A673 (cell line): Measurements from ENCODE around the gene OR9K2.

ENCODE experiments used
- CTCF ChIP-seq: fragments of 300-800, 200-600 bp; sonication (generic); conservative IDR thresholded peaks from 2 replicates; pipeline ENCODE4 v1.5.1; 2017; ENCODE audit warnings: low read depth, mild to moderate bottlenecking, antibody characterized with exemption, low read length, moderate library complexity, mixed read lengths
- EZH2 ChIP-seq: fragments of 200-600 bp; sonication (generic); IDR thresholded peaks from 2 replicates; pipeline ENCODE4 v1.6.1; 2017; ENCODE audit warnings: borderline replicate concordance, low read depth, mild to moderate bottlenecking, mixed read lengths, antibody characterized with exemption, low read length; ENCODE audit not compliant: poor library complexity, severe bottlenecking

GRCh38 chr12:55171445-55171844 lies 45.2 kb downstream of the OR9K2 start:
- no peak for TF ChIP-seq CTCF
- no peak for TF ChIP-seq EZH2
